Keratinocyte (primary cell): ENCODE results near the gene ASTE1. TPM values are rescaled to one million over a fixed set of nuclear protein-coding genes. Genes with fewer than 3 reads are reported as not detected.

Source experiments
- DNase-seq: peaks from one replicate; pipeline ENCODE4 v3.0.0-alpha.2; 2011; ENCODE audit warnings: low read depth, missing footprints, low spot score
- FAIRE-seq: peaks from 2 replicates; lab custom pipeline; 2011; peaks lifted over from hg19 to GRCh38; lab: Jason Lieb, UNC
- H2AFZ ChIP-seq: 2 replicates; pipeline ENCODE4 v1.6.0; 2012; ENCODE audit warnings: low read length, control low read depth, inconsistent platforms; ENCODE audit not compliant: control insufficient read depth
- H3K27ac ChIP-seq: 2 replicates; pipeline ENCODE4 v1.5.1; 2011; ENCODE audit warnings: low read length; ENCODE audit not compliant: control insufficient read depth, insufficient read depth
- H3K27me3 ChIP-seq: 3 replicates; pipeline ENCODE4 v1.6.0; 2011; ENCODE audit warnings: low read length; ENCODE audit not compliant: control insufficient read depth, insufficient read depth; ENCODE audit errors: extremely low read depth
- H3K36me3 ChIP-seq, 2 experiments: 2 replicates in 1 of 2; 3 replicates in 1 of 2; pipeline ENCODE4 v1.5.1; 2011; ENCODE audit warnings: low read length in 2 of 2, mild to moderate bottlenecking in 1 of 2; ENCODE audit not compliant: control insufficient read depth in 2 of 2, insufficient read depth in 2 of 2; ENCODE audit errors: extremely low read depth in 1 of 2
- H3K4me1 ChIP-seq: 3 replicates; pipeline ENCODE4 v1.5.1; 2011; ENCODE audit warnings: low read length; ENCODE audit not compliant: control insufficient read depth, insufficient read depth; ENCODE audit errors: extremely low read depth
- H3K4me2 ChIP-seq: 3 replicates; pipeline ENCODE4 v1.6.0; 2011; ENCODE audit warnings: low read depth, low read length; ENCODE audit not compliant: control insufficient read depth, insufficient read depth; ENCODE audit errors: extremely low read depth
- H3K4me3 ChIP-seq, 3 experiments: fragments of 200-600 bp in 1 of 3; sonication (generic) in 1 of 3; 2 replicates in 2 of 3; 3 replicates in 1 of 3; pipeline ENCODE4 v1.5.1; 2011 to 2016; ENCODE audit warnings: low read length in 3 of 3, mild to moderate bottlenecking in 3 of 3, control low read depth in 2 of 3, inconsistent platforms in 1 of 3, low read depth in 1 of 3, mixed read lengths in 1 of 3, mixed run types in 1 of 3, moderate library complexity in 1 of 3; ENCODE audit not compliant: control insufficient read depth in 2 of 3, insufficient read depth in 2 of 3; ENCODE audit errors: extremely low read depth in 1 of 3
- H3K79me2 ChIP-seq: 2 replicates; pipeline ENCODE4 v1.6.0; 2012; ENCODE audit warnings: low read length; ENCODE audit not compliant: control insufficient read depth, insufficient read depth
- H3K9ac ChIP-seq: 3 replicates; pipeline ENCODE4 v1.6.0; 2011; ENCODE audit warnings: low read length; ENCODE audit not compliant: control insufficient read depth, insufficient read depth; ENCODE audit errors: extremely low read depth
- H3K9me1 ChIP-seq: 3 replicates; pipeline ENCODE4 v1.6.0; 2011; ENCODE audit warnings: low read length; ENCODE audit not compliant: control insufficient read depth, insufficient read depth; ENCODE audit errors: extremely low read depth
- H3K9me3 ChIP-seq: 2 replicates; pipeline ENCODE4 v1.5.1; 2012; ENCODE audit warnings: low read depth, low read length; ENCODE audit not compliant: control insufficient read depth
- H4K20me1 ChIP-seq: 3 replicates; pipeline ENCODE4 v1.6.0; 2011; ENCODE audit warnings: low read length; ENCODE audit not compliant: control insufficient read depth, insufficient read depth; ENCODE audit errors: extremely low read depth
- EZH2 ChIP-seq: IDR thresholded peaks from one replicate; pipeline ENCODE4 v1.6.1; 2012; ENCODE audit warnings: inconsistent platforms, mild to moderate bottlenecking, low read length, moderate library complexity
- dilution Hi-C: fragments of 300-500 bp; cut with MboI; formaldehyde crosslinking; loops from one replicate; pipeline ENCODE4 v1.7.0; 2020; ENCODE audit warnings: low sequenced_read_pairs; ENCODE audit not compliant: extremely low pct_ligation_motif_present
- polyA plus RNA-seq, 5 experiments: library from polyadenylated mRNA; depleted of rRNA in 3 of 5; stranded (reverse) in 3 of 5; stranded (forward) in 1 of 5; unstranded in 1 of 5; fragments of >200 nt; gene quantifications; 1 replicate in 1 of 5; 2 replicates in 3 of 5; 3 replicates in 1 of 5; pipeline versions ENCODE4 v1.2.1 to v1.2.3, GENCODE V29; 2011 to 2012; ENCODE audit warnings: missing spikeins in 2 of 5, low read depth in 1 of 5, low replicate concordance in 1 of 5
- TF ChIP-seq, protein P1 (sequence below), 3 experiments: IDR thresholded peaks in 1 of 3; conservative IDR thresholded peaks in 1 of 3; optimal IDR thresholded peaks in 1 of 3; 2 replicates in 2 of 3; 3 replicates in 1 of 3; pipeline versions ENCODE3 to v1.5.1; 2011; ENCODE audit warnings: low read length in 3 of 3, mild to moderate bottlenecking in 3 of 3, moderate library complexity in 2 of 3, control low read depth in 1 of 3, inconsistent platforms in 1 of 3; ENCODE audit not compliant: insufficient read depth in 2 of 3; ENCODE audit errors: extremely low read depth in 1 of 3

Gene ASTE1
- polyA plus RNA-seq, 1 donor (not counting 4 experiments of a cell fraction or from before 2014, with no cell fraction given), result 5.2 TPM

DNA sequence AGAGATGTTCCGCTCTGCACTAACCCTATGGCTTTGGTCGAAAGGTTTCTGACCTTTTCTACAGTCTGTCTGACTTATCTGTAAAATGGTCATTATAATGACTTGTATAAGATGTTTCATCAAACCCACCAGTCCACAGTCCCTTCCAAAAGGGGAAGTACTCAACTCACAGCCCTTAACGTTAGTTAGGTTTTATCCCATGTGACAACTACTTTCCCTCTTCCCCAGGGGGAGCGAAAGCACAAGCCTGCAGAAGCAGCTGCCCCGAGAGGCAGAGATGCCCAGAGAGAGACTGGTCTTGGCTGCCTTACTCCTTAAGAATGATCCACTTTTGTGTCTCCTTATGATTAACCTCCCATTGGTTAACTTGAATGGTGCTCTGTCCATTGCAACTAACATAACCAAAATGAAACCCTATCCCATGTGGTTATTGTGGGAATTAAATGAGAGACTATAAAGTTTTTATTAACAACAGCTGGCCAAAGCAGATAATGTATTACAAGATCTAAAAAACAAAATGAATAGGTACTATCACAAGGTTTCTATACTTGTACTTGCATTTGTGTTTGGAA is 6.4 kb downstream of the ASTE1 start:
- dilution Hi-C loops, result no loop called here
- Histone ChIP-seq H3K4me1 (no peaks in the 10 kb centered on the region), H2AFZ (no peak overlapping the region), H3K9ac (no peak overlapping the region), H3K27ac (no peak overlapping the region), H3K4me3 (no peak overlapping the region), H3K9me3 (no peaks in the 10 kb centered on the region), H3K4me2 (no peak overlapping the region), H3K79me2 (no peaks in the 10 kb centered on the region), H3K27me3 (no peaks in the 10 kb centered on the region), H3K9me1 (no peaks in the 10 kb centered on the region), H4K20me1 (no peaks in the 10 kb centered on the region), H3K36me3 (peaks cover 0 to 6% of the 10 kb centered on the region in 2 experiments)
- DNase-seq (no peak), FAIRE-seq (no peak)
- TF ChIP-seq EZH2, result no peak
- TF ChIP-seq, protein P1, sequence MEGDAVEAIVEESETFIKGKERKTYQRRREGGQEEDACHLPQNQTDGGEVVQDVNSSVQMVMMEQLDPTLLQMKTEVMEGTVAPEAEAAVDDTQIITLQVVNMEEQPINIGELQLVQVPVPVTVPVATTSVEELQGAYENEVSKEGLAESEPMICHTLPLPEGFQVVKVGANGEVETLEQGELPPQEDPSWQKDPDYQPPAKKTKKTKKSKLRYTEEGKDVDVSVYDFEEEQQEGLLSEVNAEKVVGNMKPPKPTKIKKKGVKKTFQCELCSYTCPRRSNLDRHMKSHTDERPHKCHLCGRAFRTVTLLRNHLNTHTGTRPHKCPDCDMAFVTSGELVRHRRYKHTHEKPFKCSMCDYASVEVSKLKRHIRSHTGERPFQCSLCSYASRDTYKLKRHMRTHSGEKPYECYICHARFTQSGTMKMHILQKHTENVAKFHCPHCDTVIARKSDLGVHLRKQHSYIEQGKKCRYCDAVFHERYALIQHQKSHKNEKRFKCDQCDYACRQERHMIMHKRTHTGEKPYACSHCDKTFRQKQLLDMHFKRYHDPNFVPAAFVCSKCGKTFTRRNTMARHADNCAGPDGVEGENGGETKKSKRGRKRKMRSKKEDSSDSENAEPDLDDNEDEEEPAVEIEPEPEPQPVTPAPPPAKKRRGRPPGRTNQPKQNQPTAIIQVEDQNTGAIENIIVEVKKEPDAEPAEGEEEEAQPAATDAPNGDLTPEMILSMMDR (optimal IDR thresholded peaks at IDR 0.05 in 1 of 3, IDR thresholded peaks at IDR 0.05 in 1 of 3, conservative IDR thresholded peaks at IDR 0.05 in 1 of 3; ENCODE audit: extremely low read depth in 1 of 3, insufficient read depth in 2 of 3, low read length in 3 of 3), result no peak

GRCh38 chr3:131018970-131019369 is 7.7 kb downstream of the ASTE1 start:
- no peak overlapping the region for H2AFZ ChIP-seq
- H3K9ac ChIP-seq, result no peak overlapping the region
- H3K9me1 ChIP-seq, result no peaks in the 10 kb centered on the region
- H3K4me1 ChIP-seq, result no peaks in the 10 kb centered on the region
- no peak overlapping the region for H3K27ac ChIP-seq
- dilution Hi-C loops, result no loop called here
- no peak overlapping the region for H3K4me3 ChIP-seq
- DNase-seq (no peak), FAIRE-seq (no peak)
- H3K9me3 ChIP-seq, result no peaks in the 10 kb centered on the region
- TF ChIP-seq, protein P1 (optimal IDR thresholded peaks at IDR 0.05 in 1 of 3, IDR thresholded peaks at IDR 0.05 in 1 of 3, conservative IDR thresholded peaks at IDR 0.05 in 1 of 3; ENCODE audit: extremely low read depth in 1 of 3, insufficient read depth in 2 of 3, low read length in 3 of 3), result no peak
- no peak for TF ChIP-seq EZH2
- H3K27me3 ChIP-seq, result no peaks in the 10 kb centered on the region
- no peaks in the 10 kb centered on the region for H3K79me2 ChIP-seq
- H3K36me3 ChIP-seq, result peaks cover 0 to 4% of the 10 kb centered on the region in 2 experiments
- H4K20me1 ChIP-seq, result no peaks in the 10 kb centered on the region
- no peak overlapping the region for H3K4me2 ChIP-seq
